OCI-M2 (cell line): ENCODE measurements around the gene PHTF2.
"Not testable (repeated sequence)": the region's sequence is repeated elsewhere in the genome, so short reads cannot be mapped to it uniquely, and the experiment has no call there.

Source experiments
- DNase-seq: peaks from one replicate; lab custom pipeline; 2025; ENCODE audit not compliant: unreplicated experiment; lab: John Stamatoyannopoulos, UW

Gene PHTF2

GRCh38 chr7:77798394-77799077, at the start of gene PHTF2, which contains the start of gene TMEM60:
Gene PHTF2 (plus strand): TSS chr7:77798773.
Gene TMEM60 (minus strand): TSS chr7:77798434. CDS start chr7:77794373, 4,061 bp downstream.
- peak; percentile 85 for DNase-seq

- DNase-seq, result no peak
Observed at GRCh38 chr7:77752016-77752415, 46.6 kb upstream of the PHTF2 start.

GRCh38 chr7:77753173-77753572, 45.4 kb upstream of the PHTF2 start:
- no peak for DNase-seq

- DNase-seq, result no peak
Observed at GRCh38 chr7:77757589-77757988, 41.0 kb upstream of the PHTF2 start.

GRCh38 chr7:77759294-77759889, 39.2 kb upstream of the PHTF2 start:
- DNase-seq, result peak; percentile 16

GRCh38 chr7:77760809-77761453, 37.6 kb upstream of the PHTF2 start:
- no peak for DNase-seq

GRCh38 chr7:77765481-77765880, 33.1 kb upstream of the PHTF2 start:
- DNase-seq, result no peak

- DNase-seq, result no peak
Observed at GRCh38 chr7:77765906-77766800, 32.4 kb upstream of the PHTF2 start.

- DNase-seq, result no peak
Observed at GRCh38 chr7:77766801-77767605, 31.6 kb upstream of the PHTF2 start.

- DNase-seq, result no peak
Observed at GRCh38 chr7:77770316-77770715, 28.3 kb upstream of the PHTF2 start.

- DNase-seq, result no peak
Observed at GRCh38 chr7:77771901-77772300, 26.7 kb upstream of the PHTF2 start.

- DNase-seq, result no peak
Observed at GRCh38 chr7:77778535-77778934, 20.0 kb upstream of the PHTF2 start.

- DNase-seq, result no peak
Observed at GRCh38 chr7:77782383-77782782, 16.2 kb upstream of the PHTF2 start.

GRCh38 chr7:77783111-77783510, 15.5 kb upstream of the PHTF2 start:
- no peak for DNase-seq

GRCh38 chr7:77783545-77783944, 15.0 kb upstream of the PHTF2 start:
- no peak for DNase-seq

- not testable (repeated sequence) for DNase-seq
Observed at GRCh38 chr7:77784426-77784825, 14.1 kb upstream of the PHTF2 start.

- no peak for DNase-seq
Observed at GRCh38 chr7:77786018-77786417, 12.6 kb upstream of the PHTF2 start.

GRCh38 chr7:77786741-77787140, 11.8 kb upstream of the PHTF2 start:
- DNase-seq, result no peak

GRCh38 chr7:77788327-77788902, 10.2 kb upstream of the PHTF2 start:
- DNase-seq, result no peak

- no peak for DNase-seq
Observed at GRCh38 chr7:77791336-77791735, 7.2 kb upstream of the PHTF2 start.
